Measurements from ENCODE around the gene SRI. TPM values are rescaled to one million over a fixed set of nuclear protein-coding genes. Genes with fewer than 3 reads are reported as not detected.
A peak's percentile ranks its signal among the peaks of the same experiment; 100 is the strongest.

The SRI gene
- total RNA-seq, 1 experiment from 2014 or later, result 168 TPM

DNA sequence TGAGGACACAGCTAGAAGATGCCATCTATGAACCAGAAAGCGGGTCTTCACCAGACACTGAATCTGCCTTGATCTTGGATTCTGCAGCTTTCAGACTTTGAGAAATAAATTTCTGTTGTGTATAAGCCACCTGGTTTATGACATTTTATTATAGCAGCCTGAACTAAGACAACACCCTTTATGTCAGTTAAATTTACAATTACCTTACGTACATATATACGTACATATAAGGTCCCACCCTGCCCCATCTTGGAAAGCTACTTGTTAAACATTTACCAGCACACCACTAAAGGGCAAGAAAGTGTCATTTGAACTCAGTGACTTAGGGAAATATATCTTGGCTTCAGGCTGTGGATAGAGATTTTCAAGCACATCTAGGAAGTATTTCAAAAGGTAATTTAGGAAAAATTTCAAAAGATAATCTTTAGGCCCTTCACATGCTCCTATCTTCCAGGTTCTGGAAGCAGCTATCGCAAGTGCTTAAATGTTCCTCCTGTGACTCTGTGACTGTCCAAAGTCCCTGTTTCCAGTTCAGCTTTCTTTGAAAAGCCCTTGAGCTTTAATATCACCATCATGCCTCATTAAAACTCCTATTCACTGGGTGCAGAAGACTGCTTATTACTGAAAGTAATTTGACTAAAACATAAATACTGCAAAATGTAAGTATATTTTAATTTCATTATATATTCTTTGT, 9.6 kb upstream of the SRI start:
- in situ Hi-C loops (cut with HindIII; ENCODE audit: low pct_unique_long_range_greater_than_20kb, low sequenced_read_pairs), result no loop called here
- no peak for DNase-seq (ENCODE audit: low read depth, low spot score)

DNA sequence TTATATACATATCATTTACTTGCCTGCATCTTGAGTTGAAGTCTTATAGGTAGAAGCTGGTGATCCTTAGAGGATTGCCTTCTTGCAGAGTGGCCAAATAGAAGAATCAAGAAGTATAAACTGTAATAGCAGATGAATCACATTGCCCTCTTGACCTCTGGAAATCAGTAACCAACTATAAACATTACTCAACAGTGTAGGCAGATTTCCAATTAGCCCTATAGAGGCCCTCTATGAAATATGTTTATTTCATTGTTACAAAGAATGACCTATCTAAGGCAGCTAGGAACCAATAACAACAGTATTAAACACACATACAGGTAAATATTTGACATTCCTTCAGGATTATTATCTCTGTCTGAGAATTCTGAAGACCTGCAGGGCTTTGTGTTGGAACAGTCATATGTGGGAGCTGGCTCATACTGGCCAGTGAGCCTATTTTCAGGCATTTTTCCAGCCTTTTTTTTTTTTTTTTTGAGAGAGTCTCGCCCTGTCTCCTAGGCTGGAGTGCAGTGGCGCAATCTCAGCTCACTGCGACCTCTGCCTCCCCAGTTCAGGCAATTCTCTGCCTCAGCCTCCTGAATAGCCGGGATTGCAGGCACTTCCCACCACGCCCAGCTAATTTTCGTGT, 7.2 kb upstream of the SRI start:
- in situ Hi-C loops (cut with HindIII; ENCODE audit: low pct_unique_long_range_greater_than_20kb, low sequenced_read_pairs), result no loop called here
- no peak for DNase-seq (ENCODE audit: low read depth, low spot score)

DNA sequence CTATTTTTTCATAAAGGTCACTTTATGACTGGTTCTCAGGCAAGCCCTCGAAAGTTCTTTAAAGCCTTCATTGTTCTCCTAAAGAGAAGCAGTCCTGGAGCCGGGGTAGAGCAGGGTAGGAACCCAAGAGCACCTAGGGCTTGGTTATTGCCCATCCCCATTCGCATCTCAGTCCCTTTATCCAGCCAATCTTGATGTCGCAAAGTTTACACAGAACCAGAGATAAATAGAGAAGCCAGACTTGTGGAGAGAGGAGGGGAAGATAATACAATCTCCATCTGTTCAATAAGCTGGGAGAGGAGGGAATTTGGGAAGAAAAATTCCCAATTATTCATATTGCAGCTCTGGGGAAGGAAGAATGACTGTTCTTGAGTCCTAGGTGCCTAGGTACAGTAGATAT, 6.4 kb upstream of the SRI start:
- DNase-seq (ENCODE audit: low read depth, low spot score), result no peak
- in situ Hi-C loops (cut with HindIII; ENCODE audit: low pct_unique_long_range_greater_than_20kb, low sequenced_read_pairs), result no loop called here

DNA sequence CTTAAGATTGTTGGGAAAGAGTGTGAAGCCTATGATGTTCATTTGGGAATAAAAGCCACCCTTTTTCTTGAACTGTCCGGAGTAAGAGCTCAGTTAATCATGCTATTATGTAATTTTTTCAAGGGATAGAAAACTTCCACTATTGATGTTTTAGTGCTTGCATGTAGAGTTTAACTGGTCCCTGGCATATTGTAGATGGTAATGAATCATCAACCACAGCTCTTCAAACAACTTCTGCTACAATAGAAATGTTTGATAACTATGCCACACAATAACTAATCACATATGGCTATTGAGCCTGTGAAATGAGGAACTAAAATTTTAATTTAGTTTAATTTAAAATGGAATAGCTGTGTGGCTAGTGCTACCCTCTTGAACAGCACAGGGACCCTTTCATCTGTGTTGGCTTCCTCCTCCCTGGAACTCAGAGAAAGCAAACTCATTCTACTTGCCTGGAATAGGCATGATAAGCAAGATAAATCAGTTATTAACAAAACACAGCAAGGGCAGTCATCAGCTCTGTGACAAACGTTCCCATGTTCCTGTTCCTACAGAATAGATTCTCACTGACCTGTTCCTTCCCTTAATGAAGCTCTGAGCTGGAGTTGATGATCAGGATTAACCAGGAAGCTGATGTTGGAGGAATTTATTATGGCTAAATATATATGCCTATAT, 4.9 kb upstream of the SRI start:
- no peak for DNase-seq (ENCODE audit: low read depth, low spot score)
- in situ Hi-C loops (cut with HindIII; ENCODE audit: low pct_unique_long_range_greater_than_20kb, low sequenced_read_pairs), result no loop called here

DNA sequence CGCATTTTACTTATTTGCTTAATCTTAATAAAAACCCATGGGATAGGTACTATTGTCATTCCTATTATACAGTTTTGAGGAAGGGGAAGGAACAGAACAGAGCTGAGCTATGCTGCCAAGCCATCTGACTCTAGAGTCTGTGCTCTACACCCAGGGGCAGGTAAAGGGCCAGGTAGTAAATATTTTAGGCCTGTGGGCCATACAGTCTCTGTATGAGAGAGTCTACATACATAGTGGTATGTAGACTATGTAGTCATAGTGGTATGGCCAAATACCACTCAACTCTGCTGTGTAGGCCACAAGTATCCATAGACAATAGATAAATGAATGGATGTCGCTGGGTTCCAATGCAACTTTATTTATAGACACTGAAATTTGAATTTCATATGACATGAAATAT, 3.4 kb upstream of the SRI start:
- in situ Hi-C loops (cut with HindIII; ENCODE audit: low pct_unique_long_range_greater_than_20kb, low sequenced_read_pairs), result no loop called here
- DNase-seq (ENCODE audit: low read depth, low spot score), result no peak

DNA sequence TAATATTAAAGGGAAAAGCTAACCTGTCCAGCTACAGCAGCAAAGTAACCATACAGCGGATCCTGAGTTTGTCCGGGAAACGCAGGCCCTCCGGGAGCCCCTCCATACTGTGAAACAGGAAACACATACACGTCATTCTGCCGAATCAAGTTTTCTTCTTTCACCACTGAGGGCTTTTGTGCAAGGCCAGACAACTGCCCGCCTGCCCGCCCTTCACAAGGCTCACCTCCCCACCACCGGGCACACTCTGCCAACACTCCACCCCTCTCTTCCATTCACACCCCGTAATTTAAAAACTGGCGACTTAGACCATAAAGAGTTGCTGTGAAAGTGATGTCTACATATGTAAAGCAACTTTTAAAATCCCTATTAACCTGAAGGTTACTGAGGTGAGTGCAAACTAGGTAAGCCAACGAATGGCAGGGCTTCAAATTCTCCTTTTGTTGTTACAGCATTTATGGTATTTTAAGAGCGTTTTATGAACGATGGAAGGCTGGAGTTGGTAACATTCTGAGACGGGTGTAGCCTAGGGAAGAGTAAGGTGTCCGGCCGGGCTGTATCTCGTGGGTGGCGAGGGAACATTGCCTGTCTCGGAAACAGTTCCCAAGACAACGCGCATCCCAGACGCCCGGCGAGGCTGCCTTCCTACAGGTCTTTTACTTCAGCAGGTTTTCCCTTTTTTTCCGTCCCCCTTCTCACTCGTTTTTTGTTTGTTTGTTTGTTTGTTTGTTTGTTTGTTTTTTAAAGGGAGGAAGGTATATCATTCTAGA, 817 bp downstream of the SRI start:
- peak; percentile 84 for DNase-seq (ENCODE audit: low read depth, low spot score)
- in situ Hi-C loops (cut with HindIII; ENCODE audit: low pct_unique_long_range_greater_than_20kb, low sequenced_read_pairs), result no loop called here

DNA sequence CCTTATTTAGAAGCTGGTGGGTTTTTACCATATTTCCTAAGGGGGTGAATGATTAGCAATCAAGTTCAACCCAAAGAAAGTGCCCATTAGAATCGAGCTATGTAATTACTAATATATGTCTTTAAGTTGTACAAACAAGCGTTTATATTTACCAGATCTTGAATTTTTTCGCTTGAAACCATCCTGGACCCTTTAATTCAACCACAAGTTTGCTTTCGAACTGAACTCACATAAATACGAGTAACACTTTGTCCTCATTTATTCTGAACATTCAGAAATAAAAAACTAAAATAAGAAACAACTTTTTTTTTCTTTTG, 1.5 kb downstream of the SRI start:
- in situ Hi-C loops (cut with HindIII; ENCODE audit: low pct_unique_long_range_greater_than_20kb, low sequenced_read_pairs), result no loop called here

DNA sequence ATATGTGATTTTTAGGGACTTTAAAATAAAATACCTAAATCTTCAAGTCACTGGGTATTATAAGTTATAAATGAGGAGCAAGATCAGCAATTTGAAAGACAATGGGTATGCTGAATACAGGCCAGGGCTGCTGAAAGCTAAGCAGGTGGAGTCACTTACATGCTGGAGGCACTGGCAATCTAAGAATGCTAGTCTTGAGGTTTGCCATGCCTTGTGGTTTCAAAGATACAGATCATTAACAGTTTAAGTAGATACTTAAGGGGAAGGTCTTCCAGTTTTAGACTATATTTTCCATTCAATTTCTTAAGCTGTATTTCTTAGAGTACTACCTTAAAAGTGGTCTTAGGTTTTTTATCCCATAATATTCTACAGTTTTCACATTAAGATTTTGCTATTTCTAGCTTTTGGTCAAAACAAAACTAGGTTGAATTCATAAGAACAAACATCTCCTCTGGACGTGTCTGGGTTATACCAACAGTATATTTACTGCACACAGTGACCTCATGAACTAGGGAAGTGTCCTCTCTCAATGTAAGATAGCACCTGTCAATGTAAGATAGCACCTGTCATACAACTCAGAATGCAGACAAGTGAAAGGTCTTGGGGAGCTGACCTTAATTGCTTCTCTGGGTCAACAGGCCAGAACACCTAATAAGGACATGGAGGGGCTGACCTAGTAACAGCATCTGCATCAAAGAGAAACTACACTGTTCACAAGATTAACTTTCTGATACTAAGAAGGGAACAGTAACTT, 2.0 kb downstream of the SRI start:
- DNase-seq (ENCODE audit: low read depth, low spot score), result no peak
- in situ Hi-C loops (cut with HindIII; ENCODE audit: low pct_unique_long_range_greater_than_20kb, low sequenced_read_pairs), result no loop called here

More for the DNA sequence above, 1.5 kb downstream of the SRI start:
- no peak for DNase-seq (ENCODE audit: low read depth, low spot score)

DNA sequence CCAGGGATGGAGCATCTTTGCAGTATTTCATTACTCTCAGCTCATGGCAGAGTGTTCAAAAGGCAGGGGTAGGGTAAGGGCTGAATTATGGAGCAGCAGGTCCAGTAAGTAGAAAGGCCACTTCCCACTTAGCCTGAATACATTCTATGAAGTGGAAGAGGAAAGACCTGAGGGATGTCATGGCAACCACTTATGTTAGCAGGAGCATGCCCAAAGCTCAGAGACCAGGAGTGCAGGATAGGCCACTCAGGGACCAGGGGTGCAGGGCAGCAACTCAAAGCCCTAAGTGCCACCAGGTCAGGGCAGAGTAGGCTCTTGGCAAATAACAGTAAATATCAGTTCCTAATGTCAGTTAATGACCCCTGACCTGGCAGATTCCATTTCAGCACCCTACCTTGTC, 3.6 kb downstream of the SRI start:
- in situ Hi-C loops (cut with HindIII; ENCODE audit: low pct_unique_long_range_greater_than_20kb, low sequenced_read_pairs), result no loop called here

DNA sequence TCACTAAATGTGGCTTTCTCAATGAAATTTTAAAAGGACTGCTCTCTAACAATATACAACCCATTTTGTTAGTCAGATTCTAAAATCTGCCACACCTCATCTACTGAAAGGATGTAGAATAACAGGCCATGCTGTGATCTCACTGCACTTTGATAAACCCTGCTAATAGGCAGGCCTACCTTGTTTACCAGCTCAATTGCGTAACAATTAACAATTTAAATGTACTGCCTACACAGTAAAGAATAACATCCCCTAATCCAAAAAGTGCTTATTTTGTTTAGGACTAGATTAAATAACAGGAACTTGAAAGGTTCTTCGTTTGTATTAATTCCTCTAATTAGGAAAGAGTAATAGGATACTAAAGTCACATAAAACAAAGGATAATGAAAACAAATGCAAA, 4.5 kb downstream of the SRI start:
- no peak for DNase-seq (ENCODE audit: low read depth, low spot score)
- in situ Hi-C loops (cut with HindIII; ENCODE audit: low pct_unique_long_range_greater_than_20kb, low sequenced_read_pairs), result no loop called here

More for the DNA sequence above, 3.6 kb downstream of the SRI start:
- DNase-seq (ENCODE audit: low read depth, low spot score), result no peak

DNA sequence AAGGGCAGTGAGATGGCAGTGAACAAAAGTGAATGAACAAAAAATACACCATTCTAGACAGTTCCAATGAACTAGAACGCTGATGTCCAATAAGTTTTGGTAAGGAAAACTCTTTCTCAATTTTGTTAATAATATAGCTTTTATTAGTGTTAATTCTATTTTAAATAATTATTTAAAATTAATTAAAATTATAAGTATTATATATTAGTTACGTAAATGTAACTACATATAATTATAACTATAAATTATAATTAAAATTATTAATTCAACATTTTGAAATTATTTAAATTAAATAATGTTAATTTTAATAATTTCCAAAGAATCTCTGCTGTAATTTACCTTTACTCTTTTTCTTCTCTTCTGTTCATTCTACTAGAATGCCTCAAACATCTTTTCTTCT, 5.4 kb downstream of the SRI start:
- in situ Hi-C loops (cut with HindIII; ENCODE audit: low pct_unique_long_range_greater_than_20kb, low sequenced_read_pairs), result no loop called here
- DNase-seq (ENCODE audit: low read depth, low spot score), result no peak

DNA sequence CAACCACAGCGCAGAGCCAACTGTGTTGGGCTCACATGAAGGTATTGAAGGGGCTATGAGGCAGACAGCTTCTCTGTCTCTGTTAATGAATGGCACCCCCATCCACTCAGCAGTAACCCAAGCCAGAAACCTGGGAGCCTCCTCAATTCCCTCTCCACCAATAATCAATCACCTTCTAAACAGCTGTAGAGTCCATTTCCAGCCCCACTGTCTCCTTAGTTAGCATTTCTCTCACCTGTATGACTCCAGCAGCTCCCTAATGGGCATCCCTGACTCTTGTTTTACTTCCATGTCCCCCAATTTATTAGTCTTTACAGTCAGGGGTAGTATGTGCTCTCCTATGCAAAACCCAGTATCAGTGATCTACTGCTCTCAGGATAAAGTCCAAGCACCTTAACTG, 6.9 kb downstream of the SRI start:
- no peak for DNase-seq (ENCODE audit: low read depth, low spot score)
- in situ Hi-C loops (cut with HindIII; ENCODE audit: low pct_unique_long_range_greater_than_20kb, low sequenced_read_pairs), result no loop called here

DNA sequence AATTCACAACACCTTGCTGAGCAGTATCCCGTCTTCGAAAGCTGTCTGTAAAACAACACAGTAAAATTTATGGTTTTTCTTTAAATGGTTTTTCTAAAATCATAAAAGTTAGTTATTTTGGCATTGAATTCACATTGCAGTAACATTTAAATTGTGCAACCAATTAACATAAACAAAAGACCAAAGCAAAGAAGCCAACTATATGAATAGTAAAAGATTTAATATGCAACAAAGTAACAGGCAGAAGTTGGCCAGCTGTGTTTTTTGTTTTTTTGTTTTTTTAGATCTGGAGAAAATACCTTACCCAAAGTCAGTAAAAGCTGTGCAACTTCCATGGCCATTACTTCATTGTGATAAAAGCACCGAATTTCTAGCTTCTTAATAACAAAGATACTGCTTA, 11.3 kb downstream of the SRI start:
- in situ Hi-C loops (cut with HindIII; ENCODE audit: low pct_unique_long_range_greater_than_20kb, low sequenced_read_pairs), result no loop called here
- DNase-seq (ENCODE audit: low read depth, low spot score), result no peak

DNA sequence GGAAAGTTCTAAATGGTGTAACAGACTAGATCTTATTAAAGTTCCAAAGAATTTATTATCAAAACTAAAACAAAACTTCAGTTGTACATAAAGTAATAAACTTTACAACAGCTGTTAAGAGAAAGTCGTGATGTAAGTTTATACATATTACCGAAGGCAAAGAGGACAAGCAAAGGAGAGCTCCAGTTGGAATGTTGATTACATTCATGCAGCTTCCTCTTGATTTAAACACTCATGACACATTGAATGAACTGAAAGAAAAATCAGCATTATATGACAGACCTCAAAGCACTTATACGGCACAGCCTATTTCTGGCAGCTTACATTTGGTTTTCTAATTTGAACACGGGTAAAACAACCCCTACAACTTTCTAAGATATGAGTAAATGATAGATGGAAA, 13.6 kb downstream of the SRI start:
- in situ Hi-C loops (cut with HindIII; ENCODE audit: low pct_unique_long_range_greater_than_20kb, low sequenced_read_pairs), result no loop called here
- no peak for DNase-seq (ENCODE audit: low read depth, low spot score)

DNA sequence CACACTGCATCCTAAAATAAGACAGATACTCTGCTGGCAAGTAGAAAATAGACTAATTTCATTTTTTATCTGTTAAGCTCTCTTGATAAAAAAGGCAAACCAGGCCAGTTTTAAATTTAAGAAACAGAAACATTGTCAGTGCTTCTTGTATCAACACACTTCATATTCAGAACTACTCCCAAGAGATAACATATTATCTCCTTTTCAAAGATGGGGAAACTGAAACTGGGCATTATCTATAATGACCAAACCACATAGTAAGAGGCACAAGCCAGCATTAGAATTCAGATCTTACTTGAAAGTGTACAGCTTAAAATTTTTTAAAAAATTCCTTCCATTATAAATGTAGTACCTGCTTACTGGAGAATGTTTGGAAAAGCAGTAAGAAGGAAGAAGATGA, 14.7 kb downstream of the SRI start:
- DNase-seq (ENCODE audit: low read depth, low spot score), result no peak
- in situ Hi-C loops (cut with HindIII; ENCODE audit: low pct_unique_long_range_greater_than_20kb, low sequenced_read_pairs), result no loop called here

DNA sequence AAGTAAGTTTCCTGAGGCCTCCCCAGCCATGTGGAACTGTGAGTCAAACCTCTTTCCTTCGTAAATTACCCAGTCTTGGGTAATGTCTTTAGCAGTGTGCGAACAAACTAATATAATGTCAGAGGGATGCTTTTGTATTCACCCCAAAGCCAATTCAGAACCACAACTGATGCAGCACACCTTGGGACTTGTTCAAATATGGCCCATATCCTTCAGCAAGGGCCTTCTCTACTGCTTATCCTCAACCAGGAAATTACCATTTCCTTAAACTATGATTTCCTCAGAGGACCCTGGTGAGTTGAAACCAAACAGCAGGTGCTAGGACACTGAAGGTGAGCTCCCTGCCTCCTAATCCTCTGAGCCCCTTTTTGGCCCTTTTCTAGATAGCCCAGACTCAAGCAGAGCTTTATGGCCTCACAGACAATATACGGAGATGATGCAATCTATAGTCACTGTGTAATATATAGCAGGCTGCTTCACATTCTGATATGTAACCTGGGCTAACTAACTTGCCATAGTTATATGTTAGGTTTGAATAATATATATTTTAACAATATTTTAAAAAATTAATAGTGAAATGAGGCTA, 15.2 kb downstream of the SRI start:
- no peak for DNase-seq (ENCODE audit: low read depth, low spot score)
- in situ Hi-C loops (cut with HindIII; ENCODE audit: low pct_unique_long_range_greater_than_20kb, low sequenced_read_pairs), result no loop called here

DNA sequence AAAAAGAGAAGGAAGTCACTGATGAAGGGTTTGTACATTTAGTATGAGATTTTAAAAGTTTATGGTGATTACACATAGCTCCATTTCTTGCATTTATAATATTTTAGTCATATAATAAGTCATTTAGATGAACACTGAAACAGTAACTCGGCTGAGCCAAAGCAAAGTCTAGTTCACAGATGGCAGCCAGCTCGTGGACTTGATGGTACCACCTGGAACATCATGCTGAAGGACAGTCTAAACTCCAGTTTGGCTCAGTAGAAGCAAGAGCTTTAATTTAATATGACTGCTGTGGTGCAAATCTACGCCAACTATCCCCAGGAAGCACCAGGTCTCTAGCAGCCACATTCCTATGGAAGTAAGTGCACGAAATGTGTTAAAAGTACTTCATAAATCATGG, 16.4 kb downstream of the SRI start:
- in situ Hi-C loops (cut with HindIII; ENCODE audit: low pct_unique_long_range_greater_than_20kb, low sequenced_read_pairs), result no loop called here
- no peak for DNase-seq (ENCODE audit: low read depth, low spot score)

DNA sequence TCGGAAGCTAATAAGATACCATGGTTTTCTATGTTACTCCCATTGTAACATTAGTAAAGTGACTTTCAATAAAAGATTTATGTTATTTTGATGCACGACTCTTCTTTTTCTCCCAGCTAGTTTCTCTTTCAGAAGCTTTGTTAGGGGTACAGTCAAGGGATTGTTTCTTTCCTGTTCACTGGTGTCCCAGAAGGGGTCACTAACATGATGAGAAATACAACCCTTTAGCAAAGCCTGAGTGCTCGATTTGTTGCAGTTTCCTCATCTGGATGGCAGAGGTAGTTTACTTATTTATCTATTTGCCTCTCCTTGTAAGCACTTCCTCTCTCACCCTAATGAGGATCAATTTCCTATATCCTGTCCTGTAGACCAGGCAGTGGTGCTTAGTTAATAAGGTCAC, 17.0 kb downstream of the SRI start:
- in situ Hi-C loops (cut with HindIII; ENCODE audit: low pct_unique_long_range_greater_than_20kb, low sequenced_read_pairs), result no loop called here

More for the DNA sequence above, 17.0 kb downstream of the SRI start:
- no peak for DNase-seq (ENCODE audit: low read depth, low spot score)

Measured in SK-MEL-5 (cell line).